ENCODE results near the gene PATJ.

Gene PATJ

GRCh38 chr1:62103846-62104245 is 361.6 kb downstream of the PATJ start:
- TF ChIP-seq, protein P1, sequence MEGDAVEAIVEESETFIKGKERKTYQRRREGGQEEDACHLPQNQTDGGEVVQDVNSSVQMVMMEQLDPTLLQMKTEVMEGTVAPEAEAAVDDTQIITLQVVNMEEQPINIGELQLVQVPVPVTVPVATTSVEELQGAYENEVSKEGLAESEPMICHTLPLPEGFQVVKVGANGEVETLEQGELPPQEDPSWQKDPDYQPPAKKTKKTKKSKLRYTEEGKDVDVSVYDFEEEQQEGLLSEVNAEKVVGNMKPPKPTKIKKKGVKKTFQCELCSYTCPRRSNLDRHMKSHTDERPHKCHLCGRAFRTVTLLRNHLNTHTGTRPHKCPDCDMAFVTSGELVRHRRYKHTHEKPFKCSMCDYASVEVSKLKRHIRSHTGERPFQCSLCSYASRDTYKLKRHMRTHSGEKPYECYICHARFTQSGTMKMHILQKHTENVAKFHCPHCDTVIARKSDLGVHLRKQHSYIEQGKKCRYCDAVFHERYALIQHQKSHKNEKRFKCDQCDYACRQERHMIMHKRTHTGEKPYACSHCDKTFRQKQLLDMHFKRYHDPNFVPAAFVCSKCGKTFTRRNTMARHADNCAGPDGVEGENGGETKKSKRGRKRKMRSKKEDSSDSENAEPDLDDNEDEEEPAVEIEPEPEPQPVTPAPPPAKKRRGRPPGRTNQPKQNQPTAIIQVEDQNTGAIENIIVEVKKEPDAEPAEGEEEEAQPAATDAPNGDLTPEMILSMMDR (IDR thresholded peaks at IDR 0.05; ENCODE audit: low read depth, low read length) = no peak
- DNase-seq (ENCODE audit: extremely low read depth, low read depth) = no peak

- DNase-seq (ENCODE audit: extremely low read depth, low read depth) = no peak
- TF ChIP-seq, protein P1 (IDR thresholded peaks at IDR 0.05; ENCODE audit: low read depth, low read length) = no peak
Measured at GRCh38 chr1:62107923-62108322, 365.6 kb downstream of the PATJ start.

- TF ChIP-seq, protein P1 (IDR thresholded peaks at IDR 0.05; ENCODE audit: low read depth, low read length) = no peak
- DNase-seq (ENCODE audit: extremely low read depth, low read depth) = no peak
Measured at GRCh38 chr1:62109124-62109523, 366.8 kb downstream of the PATJ start.

DNA sequence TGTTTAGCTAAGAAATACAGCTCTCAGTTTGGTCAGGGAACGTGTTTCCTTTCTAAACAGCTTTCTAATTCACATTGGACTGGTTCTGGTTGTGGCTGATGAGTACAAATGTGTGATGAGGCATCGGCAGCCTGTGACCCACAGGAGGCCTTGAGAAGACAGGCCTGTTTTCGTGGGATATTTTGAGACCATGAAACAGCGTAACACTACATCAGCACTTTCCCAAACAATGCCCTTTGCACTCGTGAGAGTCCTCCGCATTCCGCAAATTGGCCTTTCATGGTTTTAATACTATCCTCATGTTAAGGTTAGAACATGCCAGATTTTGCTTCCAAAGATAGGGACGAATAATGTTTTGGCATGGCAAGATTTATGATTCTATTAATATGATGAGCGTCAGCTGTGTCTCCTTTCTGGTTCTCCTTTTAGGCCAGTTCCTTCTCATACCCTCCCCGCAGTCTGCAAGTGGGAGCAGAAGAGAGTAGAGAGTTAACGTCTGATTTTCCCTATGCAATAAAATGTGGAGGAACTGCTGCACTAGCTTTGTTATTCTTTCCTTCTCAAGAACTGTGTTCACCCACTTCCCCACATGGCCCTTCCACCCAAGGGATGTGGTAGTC is 368.0 kb downstream of the PATJ start:
- TF ChIP-seq, protein P1 (IDR thresholded peaks at IDR 0.05; ENCODE audit: low read depth, low read length) = no peak
- no peak for DNase-seq (ENCODE audit: extremely low read depth, low read depth)

DNA sequence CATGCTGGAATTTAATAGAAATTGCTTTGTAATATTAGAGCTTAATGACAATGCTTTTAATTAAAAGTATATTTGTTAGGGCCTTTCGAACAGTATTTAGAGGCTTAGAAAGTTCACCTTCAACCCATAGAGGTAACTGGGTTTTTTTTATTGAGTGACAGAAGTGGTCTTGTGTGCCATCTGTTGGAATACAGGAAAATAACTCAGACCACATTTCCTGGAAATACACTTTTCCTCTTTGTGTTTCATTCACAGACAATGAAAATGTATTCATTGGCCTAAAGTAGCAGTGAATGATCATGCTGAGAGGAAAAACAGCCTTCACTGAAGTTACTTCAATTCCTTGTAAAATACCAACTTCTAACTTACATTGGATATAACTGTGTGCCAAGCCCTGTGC is 368.8 kb downstream of the PATJ start:
- no peak for DNase-seq (ENCODE audit: extremely low read depth, low read depth)
- TF ChIP-seq, protein P1 (IDR thresholded peaks at IDR 0.05; ENCODE audit: low read depth, low read length) = no peak

DNA sequence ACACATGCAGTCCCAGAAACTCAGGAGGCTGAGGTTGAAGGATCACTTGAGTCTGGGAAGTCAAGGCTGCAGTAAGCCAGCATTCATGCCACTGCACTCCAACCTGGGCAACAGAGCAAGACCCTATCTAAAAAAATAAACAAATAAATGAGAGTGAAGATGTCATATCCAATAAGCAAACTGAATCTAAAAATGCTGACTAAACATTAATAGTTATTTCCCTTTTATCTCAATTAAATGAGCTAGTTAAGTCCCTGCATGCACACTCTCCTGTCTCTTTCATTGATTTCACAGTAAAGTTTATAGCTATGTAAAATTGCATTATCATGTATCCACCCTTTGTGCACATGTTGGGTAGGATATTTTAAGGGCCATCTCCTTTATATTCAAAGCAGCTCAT is 371.2 kb downstream of the PATJ start:
- no peak for DNase-seq (ENCODE audit: extremely low read depth, low read depth)
- TF ChIP-seq, protein P1 (IDR thresholded peaks at IDR 0.05; ENCODE audit: low read depth, low read length) = no peak

GRCh38 chr1:62117018-62117750 is 374.9 kb downstream of the PATJ start:
- TF ChIP-seq, protein P1 (IDR thresholded peaks at IDR 0.05; ENCODE audit: low read depth, low read length) = no peak
- peak; percentile 32 for DNase-seq (ENCODE audit: extremely low read depth, low read depth)

All from AG09319 (cell line).